Lung (tissue), 16 donors: ENCODE data around the gene ASB13. TPM values are rescaled to one million over a fixed set of nuclear protein-coding genes. Genes with fewer than 3 reads are reported as not detected.

Source experiments
- ATAC-seq: fragments of 200-7000 bp; cut with Tn5 transposase; one replicate; pipeline ENCODE4 v1.9.1; 2020; ENCODE audit warnings: moderate number of reproducible peaks; ENCODE audit not compliant: insufficient read depth, low FRiP score
- DNase-seq, 3 donors: peaks; one replicate each; pipeline ENCODE4 v3.0.0-alpha.2; 2013 to 2017
- H3K27ac ChIP-seq, 2 donors: one replicate each; pipeline ENCODE4 v1.5.1; 2013; ENCODE audit warnings: mild to moderate bottlenecking in 2 of 2, moderate library complexity in 2 of 2, control low read depth in 1 of 2, inconsistent platforms in 1 of 2, low read depth in 1 of 2, low read length in 1 of 2
- H3K27me3 ChIP-seq, 3 donors: one replicate each; pipeline ENCODE4 v1.5.1; 2013; ENCODE audit warnings: low read length in 2 of 3; ENCODE audit not compliant: control insufficient read depth in 3 of 3, insufficient read depth in 3 of 3
- H3K36me3 ChIP-seq, 4 donors: one replicate each; pipeline ENCODE4 v1.5.1; 2013; ENCODE audit warnings: low read length in 4 of 4, mild to moderate bottlenecking in 1 of 4, moderate library complexity in 1 of 4; ENCODE audit not compliant: control insufficient read depth in 4 of 4, insufficient read depth in 4 of 4
- H3K4me1 ChIP-seq, 5 donors: one replicate each; pipeline ENCODE4 v1.5.1; 2013; ENCODE audit warnings: low read length in 5 of 5, mild to moderate bottlenecking in 2 of 5, moderate library complexity in 1 of 5; ENCODE audit not compliant: control insufficient read depth in 5 of 5, insufficient read depth in 5 of 5
- H3K4me3 ChIP-seq: one replicate; pipeline ENCODE4 v1.5.1; 2013; ENCODE audit warnings: mild to moderate bottlenecking, control low read depth, moderate library complexity
- H3K9ac ChIP-seq, 2 donors: one replicate each; pipeline ENCODE4 v1.5.1; 2013; ENCODE audit warnings: low read length in 2 of 2, control low read depth in 1 of 2; ENCODE audit not compliant: insufficient read depth in 1 of 2
- H3K9me3 ChIP-seq, 4 donors: one replicate each; pipeline ENCODE4 v1.5.1; 2013; ENCODE audit warnings: low read length in 3 of 4, mild to moderate bottlenecking in 1 of 4, moderate library complexity in 1 of 4; ENCODE audit not compliant: control insufficient read depth in 4 of 4, insufficient read depth in 3 of 4
- WGBS, 2 donors: extraction: QIAGEN DNeasy Blood & Tissue Kit; methylation state at CpG; one replicate each; pipeline ENCODE4 v1.1.7; 2013; 5-methylcytosine and 5-hydroxymethylcytosine counted together
- long read RNA-seq, 5 donors: transcript quantifications; one replicate each; lab custom pipeline, GENCODE V29; 2026
- polyA plus RNA-seq, 2 donors: library from polyadenylated mRNA; stranded (reverse); fragments of 200-250 nt; gene quantifications; one replicate each; pipeline ENCODE4 v1.2.1, GENCODE V29; 2013
- total RNA-seq, 2 donors: library from RNA; depleted of rRNA in 1 of 2; stranded (reverse); fragments of >200 nt in 1 of 2; gene quantifications; one replicate each; pipeline ENCODE4 v1.2.1, GENCODE V29; 2014 to 2021
- TF ChIP-seq, protein P1 (sequence below): IDR thresholded peaks from 2 replicates; pipeline ENCODE4 v1.5.1; 2012; ENCODE audit warnings: mild to moderate bottlenecking; ENCODE audit errors: control extremely low read depth, extremely low read depth
- donor health status: control.
- donor health status: control.
- donor health status: Bipolar disorder and iron deficiency.
- donor health status: healthy.
- donor health status: DM: yes; HTN: yes; CAD: no.

ASB13 gene, protein sequence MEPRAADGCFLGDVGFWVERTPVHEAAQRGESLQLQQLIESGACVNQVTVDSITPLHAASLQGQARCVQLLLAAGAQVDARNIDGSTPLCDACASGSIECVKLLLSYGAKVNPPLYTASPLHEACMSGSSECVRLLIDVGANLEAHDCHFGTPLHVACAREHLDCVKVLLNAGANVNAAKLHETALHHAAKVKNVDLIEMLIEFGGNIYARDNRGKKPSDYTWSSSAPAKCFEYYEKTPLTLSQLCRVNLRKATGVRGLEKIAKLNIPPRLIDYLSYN
- 10 to 100 TPM in 1 of 2 donors, 1 to 10 TPM in 1; 5.2 to 26.2 TPM for total RNA-seq
- polyA plus RNA-seq, result 10 to 100 TPM; 12.5 to 16.9 TPM
- long read RNA-seq, donor 1, transcript ASB13-201 (6 exons, 2,699 nt), result major isoform, 6 of 12 reads
- long read RNA-seq, donor 1, partial matches to known transcripts, result 5 of 12 reads
- long read RNA-seq, donor 1, other reads (novel, unspliced or antisense), result 0 of 12 reads
- long read RNA-seq, donor 2, partial matches to known transcripts, result 0 of 3 reads
- long read RNA-seq, donor 2, other reads (novel, unspliced or antisense), result 0 of 3 reads
- long read RNA-seq, donor 3, partial matches to known transcripts, result 0 of 1 reads
- long read RNA-seq, donor 3, other reads (novel, unspliced or antisense), result 0 of 1 reads
- long read RNA-seq, donor 4, result 0 reads
- long read RNA-seq, donor 5, partial matches to known transcripts, result 0 of 4 reads
- long read RNA-seq, donor 5, other reads (novel, unspliced or antisense), result 0 of 4 reads

DNA sequence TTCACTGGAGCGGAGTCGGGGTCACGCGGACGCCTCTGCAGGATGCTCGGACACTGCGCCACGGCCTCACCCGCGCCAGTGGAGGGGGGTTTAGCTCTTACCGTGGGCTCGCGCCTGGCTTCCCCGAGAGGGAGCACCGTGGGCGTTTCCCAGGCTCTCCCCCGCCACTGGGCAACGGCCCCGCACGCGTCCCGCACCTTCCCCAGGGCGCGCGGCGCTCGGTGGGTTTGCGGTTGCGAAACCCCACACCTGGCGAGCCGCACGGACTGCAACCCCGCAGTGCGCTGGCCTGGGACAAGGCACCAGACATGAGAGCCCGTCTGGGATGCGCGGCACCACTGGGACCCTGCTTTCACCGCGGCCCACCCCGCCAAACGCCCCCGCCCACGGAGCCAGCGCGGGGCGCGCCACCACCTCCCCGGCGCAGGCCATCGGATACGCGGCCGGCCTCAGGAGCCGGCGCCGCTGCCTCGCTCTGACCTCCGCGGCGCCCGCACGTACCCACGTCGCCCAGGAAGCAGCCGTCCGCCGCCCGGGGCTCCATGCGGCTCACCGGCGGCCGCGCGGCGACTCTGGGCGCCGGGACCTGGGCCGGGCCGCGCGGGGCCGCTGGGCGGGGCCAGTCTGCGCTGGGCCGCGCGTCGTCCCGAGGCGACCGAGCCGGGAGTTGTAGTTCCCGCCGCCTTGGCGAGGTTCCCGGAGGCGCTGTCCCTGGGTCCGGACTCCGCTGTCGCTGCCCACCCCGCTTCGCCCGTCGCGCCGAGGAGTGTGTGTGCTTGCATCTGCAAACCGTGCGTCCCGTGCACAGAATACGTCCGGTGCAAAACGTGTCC is at the start of gene ASB13:
Gene ASB13, minus strand, starts transcription at position 588 of the 833 bp plus-strand sequence. Its CDS starts 44 bp downstream, at position 544.
- 0% methylated on average over 101 to 112 of the region's 112 CpGs for WGBS, 2 donors
- peak; percentile 73 to 83 (median 76) for DNase-seq

DNA sequence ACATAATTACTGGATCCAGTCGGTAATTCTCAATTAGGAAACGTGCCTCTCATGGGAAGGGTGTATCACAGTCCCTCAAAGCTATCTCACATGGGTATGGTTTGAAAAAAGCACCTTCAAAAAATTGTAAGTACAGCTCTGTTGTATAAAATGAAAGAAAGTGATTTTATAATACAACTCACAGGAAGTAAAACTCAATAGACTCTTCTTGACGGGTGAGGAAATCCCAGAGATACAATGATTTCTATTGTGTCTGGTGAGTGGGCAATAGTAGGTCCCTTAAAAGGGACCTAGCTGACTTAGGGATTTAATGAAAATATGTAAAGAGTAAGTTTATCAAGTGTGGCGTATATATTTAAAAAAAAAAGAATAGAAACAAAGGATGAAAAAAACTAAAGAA is 45.2 kb upstream of the ASB13 start:
- no peak overlapping the region for H3K4me3 ChIP-seq
- DNase-seq, result no peak
- no peak overlapping the region for H3K27ac ChIP-seq
- no peaks in the 10 kb centered on the region for H3K27me3 ChIP-seq
- no peaks in the 10 kb centered on the region for H3K36me3 ChIP-seq
- no peaks in the 10 kb centered on the region for H3K9me3 ChIP-seq
- TF ChIP-seq, protein P1, sequence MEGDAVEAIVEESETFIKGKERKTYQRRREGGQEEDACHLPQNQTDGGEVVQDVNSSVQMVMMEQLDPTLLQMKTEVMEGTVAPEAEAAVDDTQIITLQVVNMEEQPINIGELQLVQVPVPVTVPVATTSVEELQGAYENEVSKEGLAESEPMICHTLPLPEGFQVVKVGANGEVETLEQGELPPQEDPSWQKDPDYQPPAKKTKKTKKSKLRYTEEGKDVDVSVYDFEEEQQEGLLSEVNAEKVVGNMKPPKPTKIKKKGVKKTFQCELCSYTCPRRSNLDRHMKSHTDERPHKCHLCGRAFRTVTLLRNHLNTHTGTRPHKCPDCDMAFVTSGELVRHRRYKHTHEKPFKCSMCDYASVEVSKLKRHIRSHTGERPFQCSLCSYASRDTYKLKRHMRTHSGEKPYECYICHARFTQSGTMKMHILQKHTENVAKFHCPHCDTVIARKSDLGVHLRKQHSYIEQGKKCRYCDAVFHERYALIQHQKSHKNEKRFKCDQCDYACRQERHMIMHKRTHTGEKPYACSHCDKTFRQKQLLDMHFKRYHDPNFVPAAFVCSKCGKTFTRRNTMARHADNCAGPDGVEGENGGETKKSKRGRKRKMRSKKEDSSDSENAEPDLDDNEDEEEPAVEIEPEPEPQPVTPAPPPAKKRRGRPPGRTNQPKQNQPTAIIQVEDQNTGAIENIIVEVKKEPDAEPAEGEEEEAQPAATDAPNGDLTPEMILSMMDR, result no peak
- H3K4me1 ChIP-seq, result peaks cover 0 to 8% (median 0%) of the 10 kb centered on the region in 5 donors
- WGBS, 2 donors, result 60 to 70% methylated on average over 4 of the region's 4 CpGs
- H3K9ac ChIP-seq, result no peak overlapping the region
- ATAC-seq, result no peak

More for the DNA sequence above, at the start of gene ASB13:
- peak within 1 kb of the TSS; percentile 90 for H3K4me3 ChIP-seq
- no peaks in the 10 kb centered on the region for H3K36me3 ChIP-seq
- ATAC-seq, result peak; percentile 93
- TF ChIP-seq, protein P1, result no peak
- peaks cover 0 to 3% (median 0%) of the 10 kb centered on the region in 3 donors for H3K27me3 ChIP-seq
- no peaks in the 10 kb centered on the region for H3K9me3 ChIP-seq
- peak within 1 kb of the TSS in 1 of 2 donors; percentile 49 for H3K9ac ChIP-seq
- H3K27ac ChIP-seq, result peak within 1 kb of the TSS; percentile 59 to 61
- H3K4me1 ChIP-seq, result peaks cover 0 to 9% (median 7%) of the 10 kb centered on the region in 5 donors

DNA sequence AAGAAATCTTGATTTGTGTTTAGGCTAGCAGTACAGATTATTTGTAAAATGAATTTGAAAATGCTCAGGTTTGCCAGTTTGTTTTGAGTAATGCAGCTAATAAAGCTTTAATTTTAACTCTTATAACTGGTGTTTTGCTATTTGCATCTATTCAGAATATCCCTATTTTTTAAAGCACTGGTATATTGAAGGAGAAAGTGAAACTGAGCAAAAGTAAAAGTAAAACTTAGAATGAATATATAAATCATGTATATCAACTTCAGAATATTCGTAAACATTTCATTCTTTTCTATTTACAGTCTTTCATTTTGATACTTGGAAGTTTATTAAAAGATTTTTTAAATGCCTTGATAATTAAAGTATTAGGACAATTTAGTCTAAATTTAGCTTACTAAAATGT is 44.5 kb upstream of the ASB13 start:
- no peak for DNase-seq
- 23 to 35% methylated on average over 1 of the region's 1 CpG for WGBS, 2 donors
- H3K4me1 ChIP-seq, result peaks cover 0 to 8% (median 0%) of the 10 kb centered on the region in 5 donors
- no peak overlapping the region for H3K9ac ChIP-seq
- no peak overlapping the region for H3K4me3 ChIP-seq
- no peaks in the 10 kb centered on the region for H3K27me3 ChIP-seq
- no peak for ATAC-seq
- no peaks in the 10 kb centered on the region for H3K9me3 ChIP-seq
- no peak overlapping the region for H3K27ac ChIP-seq
- no peaks in the 10 kb centered on the region for H3K36me3 ChIP-seq
- TF ChIP-seq, protein P1, result no peak
